A673 (cell line): ENCODE measurements around the gene TECPR1.

Experiments used
- CTCF ChIP-seq: fragments of 300-800, 200-600 bp; sonication (generic); conservative IDR thresholded peaks from 2 replicates; pipeline ENCODE4 v1.5.1; 2017; ENCODE audit warnings: low read depth, mild to moderate bottlenecking, antibody characterized with exemption, low read length, moderate library complexity, mixed read lengths
- EZH2 ChIP-seq: fragments of 200-600 bp; sonication (generic); IDR thresholded peaks from 2 replicates; pipeline ENCODE4 v1.6.1; 2017; ENCODE audit warnings: borderline replicate concordance, low read depth, mild to moderate bottlenecking, mixed read lengths, antibody characterized with exemption, low read length; ENCODE audit not compliant: poor library complexity, severe bottlenecking

- no peak for TF ChIP-seq EZH2
- TF ChIP-seq CTCF, result no peak
Measured at GRCh38 chr7:98232263-98232585, 19.8 kb downstream of the TECPR1 start.
